Jurkat, Clone E6-1 (cell line): Measurements from ENCODE around the gene THAP3.
"Not testable (repeated sequence)": the region's sequence is repeated elsewhere in the genome, so short reads cannot be mapped to it uniquely, and the experiment has no call there.

Experiments used
- DNase-seq: peaks from one replicate; pipeline ENCODE4 v3.0.0-alpha.2; 2011; ENCODE audit warnings: low read depth, low spot score
- H3K4me3 ChIP-seq: 2 replicates; pipeline ENCODE4 v1.5.1; 2011; ENCODE audit warnings: mild to moderate bottlenecking, low read length, control low read depth, moderate library complexity

The THAP3 gene

DNA sequence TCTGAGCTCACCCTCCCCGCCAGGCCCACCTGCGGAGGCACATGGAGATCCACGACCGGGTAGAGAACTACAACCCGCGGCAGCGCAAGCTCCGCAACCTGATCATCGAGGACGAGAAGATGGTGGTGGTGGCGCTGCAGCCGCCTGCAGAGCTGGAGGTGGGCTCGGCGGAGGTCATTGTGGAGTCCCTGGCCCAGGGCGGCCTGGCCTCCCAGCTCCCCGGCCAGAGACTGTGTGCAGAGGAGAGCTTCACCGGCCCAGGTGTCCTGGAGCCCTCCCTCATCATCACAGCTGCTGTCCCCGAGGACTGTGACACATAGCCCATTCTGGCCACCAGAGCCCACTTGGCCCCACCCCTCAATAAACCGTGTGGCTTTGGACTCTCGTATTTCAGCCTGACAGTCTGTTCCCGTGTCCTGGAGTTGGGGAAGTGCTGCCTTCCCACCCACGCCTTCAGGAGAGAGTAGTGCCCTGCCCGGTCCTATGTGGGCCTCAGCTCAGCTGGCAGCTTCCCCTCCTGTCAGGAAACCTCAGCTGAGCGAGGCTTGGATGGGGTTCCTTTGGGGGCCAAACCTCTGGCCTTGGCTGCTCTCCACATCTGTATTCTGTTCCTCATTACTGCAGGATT is 35.7 kb upstream of the THAP3 start:
- no peak overlapping the region for H3K4me3 ChIP-seq
- DNase-seq, result no peak

DNA sequence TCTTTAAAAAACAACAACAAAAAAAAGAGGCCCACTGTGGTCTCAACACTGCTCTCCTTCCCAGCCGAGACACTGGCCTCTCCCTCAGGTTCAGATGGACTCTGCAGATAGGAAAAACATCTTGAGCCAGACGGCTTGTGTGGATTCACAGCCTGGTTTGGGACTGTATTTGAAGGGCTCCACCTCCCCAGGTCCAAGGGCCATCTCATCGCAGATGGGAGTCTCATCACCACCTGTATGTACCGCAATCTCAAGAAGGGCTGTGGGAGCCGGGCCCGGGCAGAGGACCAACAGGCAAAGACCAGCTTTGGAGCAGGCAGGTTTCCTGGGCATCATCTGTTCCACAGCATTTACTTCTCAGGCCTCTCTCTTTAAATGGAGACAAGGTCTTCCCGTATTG is 34.6 kb upstream of the THAP3 start:
- H3K4me3 ChIP-seq, result no peak overlapping the region
- DNase-seq, result no peak

DNA sequence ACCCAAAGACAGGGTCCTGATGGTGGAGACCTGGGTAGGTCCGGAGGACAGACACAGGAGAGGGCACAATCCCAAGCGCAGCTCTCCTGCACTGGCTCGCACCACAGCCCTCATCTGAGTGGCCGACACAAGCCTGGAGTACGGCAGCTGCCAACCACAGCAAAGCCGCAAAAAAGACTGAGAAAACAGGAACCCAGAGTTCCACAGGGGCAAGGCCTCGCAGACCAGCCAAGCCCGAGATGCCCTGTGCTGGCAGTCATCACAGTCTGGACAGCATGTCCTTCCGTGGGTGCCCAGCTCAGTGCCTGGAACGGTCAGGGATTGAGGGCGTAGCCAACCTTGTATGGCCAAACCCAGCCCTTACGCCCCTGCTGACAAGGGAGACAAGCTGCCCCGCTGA is 33.4 kb upstream of the THAP3 start:
- no peak overlapping the region for H3K4me3 ChIP-seq
- no peak for DNase-seq

DNA sequence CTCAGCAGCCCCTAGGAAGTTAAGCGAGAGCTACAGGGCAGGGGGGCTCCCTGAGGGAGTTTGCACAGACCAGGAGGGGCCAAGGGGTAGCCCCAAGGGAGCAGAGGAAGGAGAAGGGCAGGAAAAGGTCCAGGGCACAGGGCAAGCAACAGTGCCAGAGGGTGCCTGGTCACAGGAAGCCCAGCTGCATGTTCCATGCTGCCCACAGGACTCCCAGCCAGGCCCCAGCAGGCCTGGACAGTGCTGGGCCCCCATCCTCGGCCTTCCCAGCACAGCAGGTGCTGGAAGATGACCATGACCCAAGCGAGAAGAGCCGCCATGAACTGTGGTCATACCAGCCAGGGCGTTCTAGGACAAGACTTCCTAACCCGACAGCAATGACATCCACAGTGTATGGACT is 33.0 kb upstream of the THAP3 start:
- no peak for DNase-seq
- H3K4me3 ChIP-seq, result no peak overlapping the region

DNA sequence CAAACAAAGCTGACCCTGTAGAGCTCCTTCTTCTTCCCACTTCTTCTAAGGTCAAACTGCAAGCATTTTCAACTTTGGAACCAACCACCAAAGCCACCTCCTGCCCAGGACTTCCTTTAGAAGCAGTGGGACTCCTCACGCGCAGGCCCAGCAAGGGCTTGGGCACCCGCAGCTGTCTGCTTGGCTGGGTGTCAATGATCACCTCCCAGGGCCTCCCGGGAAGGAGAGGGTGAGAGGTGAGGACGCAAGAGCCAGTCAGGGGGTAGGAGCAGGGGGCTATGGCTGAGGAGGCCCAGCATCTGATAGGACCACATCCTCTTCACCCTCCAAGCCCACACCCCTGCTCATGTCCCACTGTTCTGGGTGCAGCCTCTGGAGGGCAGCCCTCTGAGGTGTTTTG is 32.2 kb upstream of the THAP3 start:
- no peak overlapping the region for H3K4me3 ChIP-seq
- DNase-seq, result no peak

- no peak for DNase-seq
- H3K4me3 ChIP-seq, result no peak overlapping the region
These were observed 31.6 kb upstream of the THAP3 start for GRCh38 chr1:6592865-6593593.

DNA sequence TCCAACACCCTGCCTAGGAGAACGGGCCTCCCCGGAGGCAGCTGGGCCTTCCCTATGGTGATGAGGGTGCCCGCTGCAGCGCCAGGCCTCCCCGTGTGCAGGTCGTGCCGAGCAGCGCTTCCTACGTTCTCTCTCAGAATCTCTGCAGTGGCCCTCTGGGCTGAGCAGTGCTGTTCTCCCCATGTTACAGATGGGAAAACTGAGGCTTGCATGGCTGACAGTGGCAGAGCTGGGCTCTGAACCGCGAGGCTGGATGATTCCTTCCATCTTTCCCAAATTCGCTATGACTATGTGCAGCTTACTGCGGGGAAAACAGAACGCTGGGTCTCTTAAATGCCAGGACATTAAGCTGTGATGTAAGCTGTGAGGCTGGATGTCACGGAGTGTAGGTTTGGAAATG is 30.9 kb upstream of the THAP3 start:
- no peak for DNase-seq
- H3K4me3 ChIP-seq, result no peak overlapping the region

DNA sequence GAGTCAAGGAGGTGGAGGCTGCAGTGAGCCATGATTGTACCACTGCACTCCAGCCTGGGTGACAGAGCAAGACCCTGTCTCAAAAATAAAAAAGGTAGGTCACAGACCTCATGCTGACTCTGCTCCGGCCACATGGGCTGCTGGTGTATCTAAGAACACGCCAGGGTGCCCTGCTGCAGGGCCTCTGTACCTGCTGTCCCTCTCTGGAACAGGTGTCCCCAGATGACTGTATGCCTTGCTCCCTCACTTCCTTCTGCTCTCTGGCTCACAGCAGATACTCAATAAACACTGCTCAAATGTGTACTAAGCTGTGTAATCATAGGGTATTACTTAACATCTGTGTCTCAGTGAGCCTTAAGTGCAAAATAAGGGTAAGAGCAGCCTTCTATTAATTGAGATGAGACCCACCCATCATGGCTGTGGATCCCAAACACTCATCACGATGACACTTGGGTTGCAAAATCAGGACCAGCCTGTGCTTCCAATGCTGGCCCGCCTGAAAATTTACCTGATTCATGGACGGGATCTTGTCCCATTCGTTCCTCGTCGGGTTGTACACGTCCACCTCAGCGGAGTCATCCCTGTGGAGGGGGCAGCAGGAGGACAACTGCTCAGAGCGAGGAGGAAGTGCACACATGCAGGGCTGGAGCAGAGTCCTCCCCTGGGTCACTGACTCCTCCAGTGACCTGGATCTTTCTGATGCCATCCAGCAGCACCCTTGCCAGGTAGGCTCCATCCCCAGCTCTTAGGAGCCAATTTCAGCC is 29.5 kb upstream of the THAP3 start:
- H3K4me3 ChIP-seq, result no peak overlapping the region
- no peak for DNase-seq

GRCh38 chr1:6596351-6596750 is 28.3 kb upstream of the THAP3 start:
- no peak for DNase-seq
- H3K4me3 ChIP-seq, result no peak overlapping the region

DNA sequence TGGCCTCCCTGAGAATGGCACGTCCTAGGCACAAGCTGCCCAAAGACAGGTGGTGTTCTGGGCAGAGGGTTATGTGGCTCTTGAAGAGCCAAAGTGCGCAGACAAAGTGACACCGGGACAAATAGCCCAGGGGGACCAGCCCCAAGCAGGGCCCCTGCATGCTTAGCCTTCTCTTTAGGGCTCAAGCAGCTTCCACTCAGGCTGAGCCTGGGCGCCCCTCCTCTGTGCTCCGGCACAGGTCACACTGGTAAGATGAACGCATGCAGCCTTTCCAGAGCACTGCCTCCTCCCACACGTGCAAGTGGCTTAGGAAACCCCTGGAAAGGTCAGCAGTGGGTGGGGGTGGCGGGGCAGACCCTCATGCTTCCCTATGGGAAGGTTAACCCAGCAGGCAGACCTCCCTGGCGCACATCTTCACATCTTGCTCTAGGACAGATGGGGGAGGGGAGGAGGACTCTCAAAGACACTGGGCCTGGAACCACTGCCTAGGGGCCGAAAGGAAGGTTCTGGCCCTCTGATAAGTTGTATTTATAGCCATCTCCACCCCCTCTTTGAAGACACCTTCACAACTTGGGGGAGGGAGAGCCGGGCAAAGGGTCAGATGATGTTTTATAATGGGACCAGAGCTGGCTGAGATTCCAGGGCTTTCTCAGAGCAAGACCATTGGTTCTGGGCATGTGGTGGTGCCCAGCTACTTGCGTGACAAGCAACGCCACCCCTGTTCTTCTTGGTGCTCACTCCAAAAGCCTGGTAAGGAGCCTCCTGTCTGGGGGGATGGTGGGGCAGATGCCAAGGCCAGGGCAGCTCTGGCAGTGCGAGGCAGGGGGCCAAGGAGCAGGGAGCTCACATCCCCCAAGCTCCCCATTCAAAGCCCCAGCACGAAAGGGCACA is 27.5 kb upstream of the THAP3 start:
- no peak for DNase-seq
- no peak overlapping the region for H3K4me3 ChIP-seq

DNA sequence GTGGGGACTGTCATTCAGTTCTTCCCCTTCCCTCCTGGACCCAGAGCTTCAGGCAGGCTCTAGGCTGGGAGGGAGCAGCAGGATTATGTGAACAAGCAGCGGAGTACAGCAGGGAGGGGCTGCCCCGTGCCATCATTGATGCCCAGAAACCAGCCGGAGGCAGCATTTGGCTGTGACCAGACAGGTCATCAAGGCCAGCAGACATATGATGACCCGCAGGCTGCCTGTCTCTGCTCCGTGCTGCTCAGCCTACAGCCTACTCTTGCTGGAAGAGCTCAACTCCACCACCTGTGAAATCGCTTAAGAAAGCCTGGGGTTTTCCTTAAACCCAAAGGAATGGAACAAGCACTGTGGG is 26.9 kb upstream of the THAP3 start:
- H3K4me3 ChIP-seq, result no peak overlapping the region
- DNase-seq, result no peak

DNA sequence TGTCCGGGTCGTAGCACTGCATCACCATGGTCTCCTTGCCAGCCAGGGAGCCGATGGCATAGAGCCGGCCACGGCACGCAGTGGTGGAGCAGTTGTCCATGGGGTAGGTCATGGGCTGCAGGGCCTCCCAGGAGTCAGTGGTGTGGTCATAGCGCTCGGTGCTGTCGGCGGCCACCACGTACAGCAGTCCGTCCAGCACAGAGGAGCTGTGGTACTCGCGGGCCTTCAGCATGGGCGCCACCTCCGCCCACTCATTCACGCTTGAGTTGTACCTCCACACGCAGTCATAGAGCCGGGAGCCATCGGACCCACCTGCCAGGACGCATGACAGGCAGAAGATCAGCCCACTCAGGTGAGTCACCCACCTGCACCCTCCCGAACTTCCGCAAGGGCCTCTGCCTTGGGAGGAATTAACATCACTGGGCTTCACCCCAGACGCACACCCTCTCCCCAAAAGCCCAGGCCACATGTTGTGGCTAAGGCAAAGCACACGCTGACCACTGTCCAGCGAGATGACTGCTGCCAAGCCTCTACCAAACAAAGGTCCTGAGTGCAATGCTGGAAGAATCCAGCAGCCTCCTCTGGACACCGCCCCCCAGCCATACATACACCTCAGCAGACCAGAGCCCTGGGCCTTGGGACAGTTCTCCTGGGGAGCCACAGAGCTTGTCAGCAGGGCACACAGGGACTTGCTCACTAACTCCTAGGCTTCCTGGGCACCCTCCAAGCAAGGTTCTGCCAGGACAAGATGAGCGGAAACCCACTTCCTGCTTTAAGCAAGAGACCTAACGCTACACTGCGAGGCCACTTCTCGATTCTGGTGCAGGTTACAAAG is 25.3 kb upstream of the THAP3 start:
- peak; percentile 88 for DNase-seq
- H3K4me3 ChIP-seq, result peak overlapping the region; percentile 88

- H3K4me3 ChIP-seq, result peak overlapping the region; percentile 88
- DNase-seq, result not testable (repeated sequence)
These were observed 24.7 kb upstream of the THAP3 start for GRCh38 chr1:6599991-6600390.

DNA sequence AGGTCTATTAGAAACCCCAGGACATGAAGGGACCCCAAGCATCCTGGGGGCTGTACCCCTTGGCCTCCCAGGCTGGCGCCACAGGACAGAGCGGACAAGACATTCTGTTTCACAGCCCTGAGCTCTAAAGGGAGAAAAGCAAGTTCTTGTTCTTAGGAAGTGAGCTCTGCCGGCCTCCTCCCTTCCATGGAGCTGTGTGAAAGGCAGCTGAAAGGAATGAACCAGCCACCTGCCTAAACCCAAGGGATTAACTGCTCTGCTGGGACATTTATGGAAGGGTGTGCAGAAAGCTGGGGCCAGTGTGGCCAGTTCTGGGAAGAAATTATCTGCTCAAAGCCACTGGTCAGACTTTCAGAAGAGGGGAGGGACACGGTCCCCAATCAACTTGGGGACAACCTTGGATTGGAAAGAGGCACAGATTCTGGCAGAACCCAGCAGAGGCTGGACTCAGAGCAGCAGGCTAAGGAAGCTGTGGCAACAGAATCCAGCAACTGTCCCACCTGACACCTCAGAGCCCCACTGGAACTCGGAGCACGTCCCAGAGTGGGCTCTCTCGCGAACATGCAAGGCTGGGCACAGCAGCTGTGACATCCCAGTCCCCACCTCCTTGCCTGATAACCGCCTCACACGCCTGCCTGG is 24.1 kb upstream of the THAP3 start:
- no peak for DNase-seq
- H3K4me3 ChIP-seq, result peak overlapping the region; percentile 88

GRCh38 chr1:6601049-6601922 is 23.4 kb upstream of the THAP3 start:
- DNase-seq, result peak; percentile 58
- peak overlapping the region; percentile 88 for H3K4me3 ChIP-seq

GRCh38 chr1:6601923-6602668 is 22.6 kb upstream of the THAP3 start:
- no peak for DNase-seq
- H3K4me3 ChIP-seq, result peak overlapping the region; percentile 88
